ENCODE measurements around the gene HBB.
"Not testable (repeated sequence)": the region's sequence is repeated elsewhere in the genome, so short reads cannot be mapped to it uniquely, and the experiment has no call there.

The HBB gene

GRCh38 chr11:5226732-5227310, at the start of gene HBB:
Gene HBB, minus strand, starts transcription at chr11:5227071. Its CDS starts 50 bp downstream, at chr11:5227021.
- no peak for DNase-seq (ENCODE audit: low read depth)

GRCh38 chr11:5275369-5276110, 48.7 kb upstream of the HBB start:
- no peak for DNase-seq (ENCODE audit: low read depth)

- DNase-seq (ENCODE audit: low read depth) = no peak
These were observed 47.5 kb upstream of the HBB start for GRCh38 chr11:5274395-5274794.

GRCh38 chr11:5272395-5273017, 45.6 kb upstream of the HBB start:
- DNase-seq (ENCODE audit: low read depth) = no peak

GRCh38 chr11:5269715-5270147, 42.9 kb upstream of the HBB start, which contains the start of gene HBE1:
Gene HBE1, minus strand, starts transcription at chr11:5269945. Its CDS starts 55 bp downstream, at chr11:5269890.
- DNase-seq (ENCODE audit: low read depth) = no peak

- DNase-seq (ENCODE audit: low read depth) = no peak
These were observed 40.2 kb upstream of the HBB start for GRCh38 chr11:5267033-5267563.

- DNase-seq (ENCODE audit: low read depth) = no peak
These were observed 39.7 kb upstream of the HBB start for GRCh38 chr11:5266609-5267008.

- DNase-seq (ENCODE audit: low read depth) = no peak
These were observed 39.0 kb upstream of the HBB start for GRCh38 chr11:5265832-5266231.

GRCh38 chr11:5258543-5259262, 31.8 kb upstream of the HBB start:
- DNase-seq (ENCODE audit: low read depth) = no peak

- no peak for DNase-seq (ENCODE audit: low read depth)
These were observed 30.4 kb upstream of the HBB start for GRCh38 chr11:5257296-5257695.

- not testable (repeated sequence) for DNase-seq (ENCODE audit: low read depth)
These were observed 28.0 kb upstream of the HBB start, which contains the start of gene HBG2 for GRCh38 chr11:5254646-5255413. Gene HBG2, minus strand, starts transcription at chr11:5254781. Its CDS starts 53 bp downstream, at chr11:5254728.

- not testable (repeated sequence) for DNase-seq (ENCODE audit: low read depth)
These were observed 27.2 kb upstream of the HBB start for GRCh38 chr11:5254023-5254422.

- DNase-seq (ENCODE audit: low read depth) = not testable (repeated sequence)
These were observed 26.6 kb upstream of the HBB start for GRCh38 chr11:5253440-5253839.

- DNase-seq (ENCODE audit: low read depth) = no peak
These were observed 26.0 kb upstream of the HBB start for GRCh38 chr11:5252919-5253265.

- DNase-seq (ENCODE audit: low read depth) = no peak
These were observed 25.5 kb upstream of the HBB start for GRCh38 chr11:5252192-5252918.

- no peak for DNase-seq (ENCODE audit: low read depth)
These were observed 24.9 kb upstream of the HBB start for GRCh38 chr11:5251746-5252145.

- DNase-seq (ENCODE audit: low read depth) = no peak
These were observed 23.8 kb upstream of the HBB start for GRCh38 chr11:5250543-5251204.

GRCh38 chr11:5249807-5250396, 23.0 kb upstream of the HBB start, which contains the start of gene HBG1:
Gene HBG1, minus strand, starts transcription at chr11:5249857. Its CDS starts 53 bp downstream, at chr11:5249804.
- not testable (repeated sequence) for DNase-seq (ENCODE audit: low read depth)

GRCh38 chr11:5248498-5248897, 21.6 kb upstream of the HBB start:
- DNase-seq (ENCODE audit: low read depth) = not testable (repeated sequence)
